BE2C (cell line): ENCODE measurements around the gene SH3BP5.
"Not testable (repeated sequence)": the region's sequence is repeated elsewhere in the genome, so short reads cannot be mapped to it uniquely, and the experiment has no call there.

ENCODE experiments used
- DNase-seq: peaks from one replicate; pipeline ENCODE4 v3.0.0-alpha.2; 2020
- H3K27me3 ChIP-seq: fragments of 250-450 bp; sonication (Bioruptor Pico); 2 replicates; pipeline ENCODE4 v1.5.1; 2020; ENCODE audit warnings: mild to moderate bottlenecking
- H3K36me3 ChIP-seq: fragments of 250-450 bp; sonication (Bioruptor Pico); 2 replicates; pipeline ENCODE4 v1.5.1; 2020; ENCODE audit warnings: mild to moderate bottlenecking
- H3K4me1 ChIP-seq: fragments of 250-450 bp; sonication (Bioruptor Pico); 2 replicates; pipeline ENCODE4 v1.5.1; 2020
- H3K4me3 ChIP-seq: 2 replicates; pipeline ENCODE4 v1.5.1; 2011; ENCODE audit warnings: low read depth, low read length
- H3K9me3 ChIP-seq: fragments of 250-450 bp; sonication (Bioruptor Pico); 2 replicates; pipeline ENCODE4 v1.5.1; 2020
- CTCF ChIP-seq: IDR thresholded peaks from 2 replicates; pipeline ENCODE4 v1.5.1; 2012; ENCODE audit warnings: mild to moderate bottlenecking, low read depth, low read length

Gene SH3BP5

GRCh38 chr3:15356176-15356575 is 23.8 kb upstream of the SH3BP5 start:
- Histone ChIP-seq H3K36me3 (no peaks in the 10 kb centered on the region), H3K4me1 (no peaks in the 10 kb centered on the region), H3K4me3 (no peak overlapping the region), H3K9me3 (no peaks in the 10 kb centered on the region), H3K27me3 (no peaks in the 10 kb centered on the region)
- TF ChIP-seq CTCF = no peak
- DNase-seq = no peak

- TF ChIP-seq CTCF = no peak
- Histone ChIP-seq H3K9me3 (no peaks in the 10 kb centered on the region), H3K4me3 (no peak overlapping the region), H3K27me3 (no peaks in the 10 kb centered on the region), H3K36me3 (no peaks in the 10 kb centered on the region), H3K4me1 (no peaks in the 10 kb centered on the region)
- no peak for DNase-seq
These were observed 22.7 kb upstream of the SH3BP5 start for GRCh38 chr3:15355086-15355485.

- H3K9me3 ChIP-seq = no peaks in the 10 kb centered on the region
- H3K27me3 ChIP-seq = no peaks in the 10 kb centered on the region
- no peaks in the 10 kb centered on the region for H3K4me1 ChIP-seq
- TF ChIP-seq CTCF = no peak
- no peaks in the 10 kb centered on the region for H3K36me3 ChIP-seq
- H3K4me3 ChIP-seq = no peak overlapping the region
- DNase-seq = no peak
These were observed 22.1 kb upstream of the SH3BP5 start for GRCh38 chr3:15354485-15354884.

GRCh38 chr3:15350141-15350540 is 17.8 kb upstream of the SH3BP5 start:
- Histone ChIP-seq H3K9me3 (no peaks in the 10 kb centered on the region), H3K4me1 (no peaks in the 10 kb centered on the region), H3K27me3 (no peaks in the 10 kb centered on the region), H3K36me3 (no peaks in the 10 kb centered on the region), H3K4me3 (no peak overlapping the region)
- DNase-seq = no peak
- no peak for TF ChIP-seq CTCF

GRCh38 chr3:15349438-15349837 is 17.1 kb upstream of the SH3BP5 start:
- H3K27me3 ChIP-seq, H3K4me3 ChIP-seq, H3K4me1 ChIP-seq, DNase-seq, H3K36me3 ChIP-seq, H3K9me3 ChIP-seq: not testable (repeated sequence)

- H3K36me3 ChIP-seq = no peaks in the 10 kb centered on the region
- no peaks in the 10 kb centered on the region for H3K4me1 ChIP-seq
- no peaks in the 10 kb centered on the region for H3K27me3 ChIP-seq
- no peak overlapping the region for H3K4me3 ChIP-seq
- no peaks in the 10 kb centered on the region for H3K9me3 ChIP-seq
- TF ChIP-seq CTCF = no peak
- no peak for DNase-seq
These were observed 15.9 kb upstream of the SH3BP5 start for GRCh38 chr3:15348246-15348645.

GRCh38 chr3:15347737-15348110 is 15.3 kb upstream of the SH3BP5 start:
- no peak for TF ChIP-seq CTCF
- no peaks in the 10 kb centered on the region for H3K9me3 ChIP-seq
- H3K27me3 ChIP-seq = no peaks in the 10 kb centered on the region
- DNase-seq = no peak
- no peaks in the 10 kb centered on the region for H3K36me3 ChIP-seq
- H3K4me1 ChIP-seq = no peaks in the 10 kb centered on the region
- H3K4me3 ChIP-seq = no peak overlapping the region
